ENCODE data around the gene HMX1. TPM values are rescaled to one million over a fixed set of nuclear protein-coding genes. Genes with fewer than 3 reads are reported as not detected.

Gene HMX1
- total RNA-seq (2022; extraction: Qiagen RNA extraction; ENCODE audit: low read depth): 0.13 to 0.21 TPM (median 0.13 TPM) in 4 of 5 replicates, not detected in the other

GRCh38 chr4:8871417-8872401 is at the start of gene HMX1:
Gene HMX1, minus strand, starts transcription at chr4:8871839. Its CDS starts 225 bp downstream, at chr4:8871614.

Data from A549 treated with CpdA at 1 μM for 4 hours (cell line).